ENCODE data around the gene TDRD12.

DNA sequence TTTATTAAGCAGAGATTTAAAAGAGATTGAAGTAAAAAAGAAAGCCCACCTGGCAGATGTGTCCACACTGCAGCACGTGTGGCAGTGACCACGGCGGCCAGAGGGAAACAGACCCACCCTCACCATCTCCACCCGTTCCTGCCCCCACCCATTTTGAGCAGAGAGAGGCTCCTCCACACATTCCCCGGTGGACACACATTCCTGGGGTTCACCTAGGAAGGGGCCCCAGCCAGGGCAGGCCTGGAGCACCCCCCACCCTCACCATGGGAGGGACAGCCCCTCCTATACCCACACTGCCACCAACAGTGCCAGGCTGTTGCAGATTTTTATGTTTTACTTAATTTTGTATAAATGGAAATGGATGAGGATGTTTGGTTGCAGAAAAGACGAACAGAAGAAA, 95.1 kb downstream of the TDRD12 start:
- TF ChIP-seq, protein P1, sequence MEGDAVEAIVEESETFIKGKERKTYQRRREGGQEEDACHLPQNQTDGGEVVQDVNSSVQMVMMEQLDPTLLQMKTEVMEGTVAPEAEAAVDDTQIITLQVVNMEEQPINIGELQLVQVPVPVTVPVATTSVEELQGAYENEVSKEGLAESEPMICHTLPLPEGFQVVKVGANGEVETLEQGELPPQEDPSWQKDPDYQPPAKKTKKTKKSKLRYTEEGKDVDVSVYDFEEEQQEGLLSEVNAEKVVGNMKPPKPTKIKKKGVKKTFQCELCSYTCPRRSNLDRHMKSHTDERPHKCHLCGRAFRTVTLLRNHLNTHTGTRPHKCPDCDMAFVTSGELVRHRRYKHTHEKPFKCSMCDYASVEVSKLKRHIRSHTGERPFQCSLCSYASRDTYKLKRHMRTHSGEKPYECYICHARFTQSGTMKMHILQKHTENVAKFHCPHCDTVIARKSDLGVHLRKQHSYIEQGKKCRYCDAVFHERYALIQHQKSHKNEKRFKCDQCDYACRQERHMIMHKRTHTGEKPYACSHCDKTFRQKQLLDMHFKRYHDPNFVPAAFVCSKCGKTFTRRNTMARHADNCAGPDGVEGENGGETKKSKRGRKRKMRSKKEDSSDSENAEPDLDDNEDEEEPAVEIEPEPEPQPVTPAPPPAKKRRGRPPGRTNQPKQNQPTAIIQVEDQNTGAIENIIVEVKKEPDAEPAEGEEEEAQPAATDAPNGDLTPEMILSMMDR (IDR thresholded peaks at IDR 0.05) = no peak
- TF ChIP-seq POLR2A (IDR thresholded peaks at IDR 0.05) = no peak

Data from heart left ventricle (tissue), 13 donors.